Body of pancreas (tissue), 4 donors: Measurements from ENCODE around the gene C1QTNF8.

Source experiments
- CTCF ChIP-seq, 7 experiments: fragments of 450-650 bp in 4 of 7; fragments of 200-600 bp in 3 of 7; sonication (generic) in 3 of 7; IDR thresholded peaks; one replicate each; pipeline ENCODE4 v1.5.1; 2016 to 2019; ENCODE audit warnings: antibody characterized with exemption in 7 of 7
- POLR2A ChIP-seq, 3 donors: fragments of 450-650 bp; IDR thresholded peaks; one replicate each; pipeline ENCODE4 v1.6.1; 2016; ENCODE audit warnings: antibody characterized with exemption in 3 of 3, mild to moderate bottlenecking in 2 of 3

DNA sequence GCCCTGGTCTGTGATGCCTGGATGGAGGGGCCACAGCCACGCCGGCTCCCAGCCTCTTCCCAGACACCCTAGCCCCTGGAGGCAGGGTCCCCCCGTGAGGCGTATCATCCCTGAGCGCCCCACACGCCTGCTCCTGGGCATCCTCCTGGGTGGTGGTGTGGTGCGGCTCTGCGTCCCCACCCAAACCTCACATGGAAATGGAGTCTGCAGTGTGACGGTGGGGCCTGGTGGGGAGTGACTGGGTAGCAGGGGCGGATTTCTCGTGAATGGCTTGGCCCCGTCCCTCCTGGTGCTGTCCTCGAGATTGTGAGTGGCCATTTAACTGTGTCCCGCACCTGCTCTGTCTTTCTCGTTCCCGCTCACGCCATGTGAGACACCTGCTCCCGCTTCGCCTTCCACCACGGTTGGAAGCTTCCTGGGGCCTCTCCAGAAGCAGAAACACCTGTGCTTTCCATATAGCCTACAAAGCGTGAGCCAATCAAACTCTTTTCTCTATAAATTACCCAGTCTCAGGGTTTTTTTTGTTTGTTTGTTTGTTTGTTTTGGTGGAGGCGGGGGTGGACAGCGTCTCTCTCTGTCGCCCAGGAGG, 29.4 kb downstream of the C1QTNF8 start:
- TF ChIP-seq POLR2A (IDR thresholded peaks at IDR 0.05) (no peak), CTCF (IDR thresholded peaks at IDR 0.05) (no peak)
